NCI-H1436 treated with DMSO at 0.1 percent for 48 hours (cell line): ENCODE measurements around the gene ATP5PD.

Source experiments
- DNase-seq: peaks from one replicate; lab custom pipeline; 2025; lab: John Stamatoyannopoulos, UW

The ATP5PD gene

DNA sequence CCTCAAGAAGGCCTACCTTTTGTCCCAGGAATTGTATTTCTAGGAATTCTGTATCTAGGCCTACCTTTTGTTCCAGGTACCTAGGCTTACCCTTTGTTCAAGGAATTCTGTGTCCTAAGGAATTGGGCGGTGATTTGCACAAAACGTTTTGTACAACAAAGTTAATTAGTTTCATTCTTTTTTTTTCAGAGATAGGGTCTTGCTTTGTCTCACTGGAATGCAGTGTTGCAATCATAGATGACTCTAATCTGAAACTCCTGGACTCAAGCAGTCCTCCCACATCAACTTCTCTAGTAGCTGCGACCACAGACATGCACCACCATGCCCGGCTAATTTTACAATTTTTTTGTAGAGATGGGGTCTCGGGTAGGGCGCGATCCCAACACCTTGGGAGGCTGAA is 52.3 kb downstream of the ATP5PD start:
- DNase-seq = no peak

DNA sequence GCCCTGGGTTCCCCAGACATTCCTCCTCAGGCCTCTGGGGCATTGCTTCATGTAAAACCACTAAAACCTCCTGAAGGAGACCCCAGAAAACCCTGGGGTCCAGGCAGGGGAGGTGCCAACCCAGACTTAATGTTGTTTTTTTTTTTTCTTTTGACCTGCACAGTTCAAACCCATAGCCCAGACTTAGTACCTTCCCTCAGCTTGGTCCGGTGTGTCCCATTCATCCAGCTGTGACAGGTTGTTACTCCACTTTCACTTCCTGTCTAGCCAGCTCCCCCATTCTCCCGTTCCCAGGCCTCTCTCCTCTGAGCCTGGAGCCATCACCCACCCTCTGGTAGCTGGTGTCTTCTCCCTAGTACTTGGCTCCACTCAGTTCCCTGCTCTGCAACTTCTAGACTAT is 54.5 kb downstream of the ATP5PD start:
- DNase-seq = no peak

DNA sequence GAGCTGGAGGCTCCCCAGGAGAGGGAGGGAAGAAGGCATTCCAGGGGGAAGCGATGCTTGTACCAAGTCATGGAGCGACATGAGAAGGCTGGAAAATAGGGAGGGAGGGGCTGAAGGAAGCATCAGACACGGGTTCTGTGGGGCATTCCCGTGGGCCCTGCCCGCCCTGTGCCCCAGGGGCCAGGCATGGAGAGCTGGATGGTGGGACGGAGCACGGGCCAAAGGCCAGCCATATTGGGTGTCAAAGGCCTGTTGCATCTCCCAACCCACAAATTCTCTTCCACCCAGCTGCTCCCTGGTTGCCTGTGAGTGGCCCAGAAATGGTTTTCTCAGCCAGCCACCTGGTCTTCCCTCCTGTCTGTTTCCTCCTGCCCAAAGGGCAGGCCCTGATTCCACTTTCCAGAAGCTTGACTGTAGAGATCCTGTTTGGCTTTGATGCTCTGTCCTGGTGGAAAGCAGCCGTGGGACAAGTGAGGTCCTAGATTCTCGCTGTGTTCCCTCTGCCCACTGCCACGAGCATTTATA is 56.1 kb downstream of the ATP5PD start:
- no peak for DNase-seq
